GM10248 (cell line): ENCODE data around the gene COG7.

Experiments
- CTCF ChIA-PET: fragments of 300-600 bp; sonication (Branson Sonifier 250); formaldehyde crosslinking; extraction: SDS; loops from one replicate; lab custom pipeline; 2021; ENCODE audit warnings: antibody characterized with exemption; lab: Yijun Ruan, JAX
- POLR2A ChIA-PET: fragments of 350-650 bp; sonication (Branson Sonifier 250); formaldehyde crosslinking; extraction: SDS; loops from one replicate; lab custom pipeline; 2020; ENCODE audit warnings: antibody characterized with exemption; lab: Yijun Ruan, JAX
- DNase-seq: peaks from one replicate; pipeline ENCODE4 v3.0.0; 2012; ENCODE audit errors: extremely low spot score
- TF ChIP-seq, protein P1 (sequence below): IDR thresholded peaks from 2 replicates; pipeline ENCODE4 v1.5.1; 2012; ENCODE audit warnings: mild to moderate bottlenecking, low read depth; ENCODE audit errors: extremely low read depth, missing control alignments, control extremely low read depth

The COG7 gene

GRCh38 chr16:23353440-23353839, 99.5 kb downstream of the COG7 start:
- no peak for DNase-seq
- TF ChIP-seq, protein P1, sequence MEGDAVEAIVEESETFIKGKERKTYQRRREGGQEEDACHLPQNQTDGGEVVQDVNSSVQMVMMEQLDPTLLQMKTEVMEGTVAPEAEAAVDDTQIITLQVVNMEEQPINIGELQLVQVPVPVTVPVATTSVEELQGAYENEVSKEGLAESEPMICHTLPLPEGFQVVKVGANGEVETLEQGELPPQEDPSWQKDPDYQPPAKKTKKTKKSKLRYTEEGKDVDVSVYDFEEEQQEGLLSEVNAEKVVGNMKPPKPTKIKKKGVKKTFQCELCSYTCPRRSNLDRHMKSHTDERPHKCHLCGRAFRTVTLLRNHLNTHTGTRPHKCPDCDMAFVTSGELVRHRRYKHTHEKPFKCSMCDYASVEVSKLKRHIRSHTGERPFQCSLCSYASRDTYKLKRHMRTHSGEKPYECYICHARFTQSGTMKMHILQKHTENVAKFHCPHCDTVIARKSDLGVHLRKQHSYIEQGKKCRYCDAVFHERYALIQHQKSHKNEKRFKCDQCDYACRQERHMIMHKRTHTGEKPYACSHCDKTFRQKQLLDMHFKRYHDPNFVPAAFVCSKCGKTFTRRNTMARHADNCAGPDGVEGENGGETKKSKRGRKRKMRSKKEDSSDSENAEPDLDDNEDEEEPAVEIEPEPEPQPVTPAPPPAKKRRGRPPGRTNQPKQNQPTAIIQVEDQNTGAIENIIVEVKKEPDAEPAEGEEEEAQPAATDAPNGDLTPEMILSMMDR, result no peak

DNA sequence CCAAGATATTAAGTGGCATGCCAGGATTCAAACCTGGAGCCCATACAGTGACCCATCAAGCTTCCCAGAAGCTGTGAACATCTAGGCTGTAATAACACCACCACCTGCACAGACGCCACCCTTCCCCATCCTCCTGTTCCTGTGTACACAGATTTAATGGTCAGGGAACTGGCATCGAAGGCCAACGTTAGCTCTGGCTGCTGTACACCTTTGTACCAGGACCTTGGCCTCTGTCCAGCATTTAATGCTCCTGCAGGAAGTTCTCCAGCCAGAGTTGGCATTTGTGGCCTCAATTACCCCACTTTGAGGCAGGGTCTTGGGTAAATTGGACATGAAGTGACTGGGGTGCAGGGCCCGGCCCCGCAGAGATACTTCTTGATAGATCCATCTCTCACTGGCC, 101.6 kb downstream of the COG7 start:
- POLR2A ChIA-PET, result no interaction called here
- CTCF ChIA-PET, result interaction anchor here (1.6 kb wide), 1 partner anchor 9 kb away, joined by 4 read pairs; no protein-coding TSS in a partner anchor
- TF ChIP-seq, protein P1, result no peak
- no peak for DNase-seq

More at GRCh38 chr16:23353440-23353839, 99.5 kb downstream of the COG7 start:
- ChIA-PET POLR2A (no interaction called here), CTCF (interaction anchor here (1.4 kb wide), 1 partner anchor 10 kb away, joined by 3 read pairs; no protein-coding TSS in a partner anchor)

DNA sequence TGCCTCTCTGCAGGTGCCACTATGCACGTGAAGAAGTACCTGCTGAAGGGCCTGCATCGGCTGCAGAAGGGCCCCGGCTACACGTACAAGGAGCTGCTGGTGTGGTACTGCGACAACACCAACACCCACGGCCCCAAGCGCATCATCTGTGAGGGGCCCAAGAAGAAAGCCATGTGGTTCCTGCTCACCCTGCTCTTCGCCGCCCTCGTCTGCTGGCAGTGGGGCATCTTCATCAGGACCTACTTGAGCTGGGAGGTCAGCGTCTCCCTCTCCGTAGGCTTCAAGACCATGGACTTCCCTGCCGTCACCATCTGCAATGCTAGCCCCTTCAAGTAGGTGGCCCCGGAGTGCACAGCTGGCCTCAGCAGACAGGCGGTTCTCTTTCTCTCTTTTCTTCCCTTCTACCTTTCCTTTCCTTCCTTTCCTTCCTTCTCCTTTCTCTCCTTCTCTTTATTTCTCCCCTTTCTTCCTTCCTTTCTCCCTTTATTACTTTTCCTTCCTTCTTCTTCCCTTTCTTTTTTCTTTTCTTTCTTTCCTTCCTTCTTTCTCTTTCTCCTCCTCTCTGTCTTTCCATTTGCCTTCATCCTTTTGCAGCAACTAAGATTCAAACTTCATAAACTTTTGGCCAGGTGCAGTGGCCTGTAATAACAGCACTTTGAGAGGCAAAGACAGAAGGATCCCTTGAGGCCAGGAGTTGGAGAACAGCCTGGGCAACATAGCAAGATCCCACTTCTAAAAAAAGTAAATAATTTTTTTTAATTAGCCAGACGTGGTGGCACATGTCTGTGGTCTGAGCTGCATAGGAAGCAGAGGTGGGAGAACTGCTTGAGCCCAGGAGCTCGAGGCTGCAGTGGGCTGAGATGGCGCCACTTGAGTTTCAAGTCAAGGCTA, 104.2 kb downstream of the COG7 start:
- ChIA-PET CTCF (interaction anchor here (1.0 to 2.8 kb wide), 3 partner anchors 10 to 87 kb away, joined by 3 to 9 read pairs (median 4); no protein-coding TSS in a partner anchor), POLR2A (no interaction called here)
- TF ChIP-seq, protein P1, result no peak
- no peak for DNase-seq

- ChIA-PET CTCF (interaction anchor here (1.2 to 2.0 kb wide), 3 partner anchors 17 to 90 kb away, joined by 3 to 4 read pairs (median 4); no protein-coding TSS in a partner anchor), POLR2A (no interaction called here)
- TF ChIP-seq, protein P1, result no peak
- DNase-seq, result no peak
Measured at GRCh38 chr16:23345237-23345636, 107.8 kb downstream of the COG7 start.

GRCh38 chr16:23343643-23344612, 109.1 kb downstream of the COG7 start:
- TF ChIP-seq, protein P1, result no peak
- no peak for DNase-seq
- CTCF ChIA-PET, result interaction anchor here (0.7 to 2.0 kb wide), 2 partner anchors 10 to 20 kb away, joined by 3 to 4 read pairs; no protein-coding TSS in a partner anchor
- POLR2A ChIA-PET, result no interaction called here
